ENCODE results near the gene DNAH3. TPM values are rescaled to one million over a fixed set of nuclear protein-coding genes. Genes with fewer than 3 reads are reported as not detected.

Gene DNAH3
- total and polyA plus RNA-seq, 2 experiments from 2014 or later, result 0.70 to 1.3 TPM

GRCh38 chr16:21190599-21190998 lies 40.0 kb upstream of the DNAH3 start (continued):
- TF ChIP-seq EZH2phosphoT487 (IDR thresholded peaks at IDR 0.05; ENCODE audit: unreplicated experiment) (no peak), NANOG (IDR thresholded peaks at IDR 0.05; ENCODE audit: borderline replicate concordance) (no peak), CREB1 (CRISPR knock-in tag; IDR thresholded peaks at IDR 0.05; ENCODE audit: low read depth) (no peak), ZNF114 (CRISPR knock-in tag; IDR thresholded peaks at IDR 0.05) (no peak)

GRCh38 chr16:21190013-21190412 lies 39.4 kb upstream of the DNAH3 start:
- TF ChIP-seq STAT1 (IDR thresholded peaks at IDR 0.05; ENCODE audit: unreplicated experiment) (no peak), ZNF462 (CRISPR knock-in tag; IDR thresholded peaks at IDR 0.05) (no peak), EZH2 (IDR thresholded peaks at IDR 0.05; ENCODE audit: low read depth, unreplicated experiment) (no peak), REST (IDR thresholded peaks at IDR 0.05; ENCODE audit: unreplicated experiment) (no peak), ZNF331 (CRISPR knock-in tag; IDR thresholded peaks at IDR 0.05; ENCODE audit: low read depth) (no peak), ZNF114 (CRISPR knock-in tag; IDR thresholded peaks at IDR 0.05) (no peak), ETS1 (IDR thresholded peaks at IDR 0.05) (no peak), POLR2AphosphoS5 (IDR thresholded peaks at IDR 0.05; ENCODE audit: low read depth) (no peak), JUNB (IDR thresholded peaks at IDR 0.05; ENCODE audit: unreplicated experiment) (no peak), EZH2phosphoT487 (IDR thresholded peaks at IDR 0.05; ENCODE audit: unreplicated experiment) (no peak), CREB1 (CRISPR knock-in tag; IDR thresholded peaks at IDR 0.05; ENCODE audit: low read depth) (no peak), NANOG (IDR thresholded peaks at IDR 0.05; ENCODE audit: borderline replicate concordance) (no peak), CTCF (conservative IDR thresholded peaks at IDR 0.05; ENCODE audit: low read depth in 2 of 2) (no peak)
- no peaks in the 10 kb centered on the region for H3K9me3 Mint-ChIP-seq
- no peaks in the 10 kb centered on the region for H3K36me3 ChIP-seq (ENCODE audit: insufficient read depth)
- no peak overlapping the region for H3K4me3 ChIP-seq
- no peaks in the 10 kb centered on the region for H3K27me3 ChIP-seq (ENCODE audit: insufficient read depth)
- no peaks in the 10 kb centered on the region for H4K20me1 ChIP-seq (replicated peaks; ENCODE audit: insufficient read depth)
- H3K27ac Mint-ChIP-seq, result no peak overlapping the region
- H3K4me2 ChIP-seq, result no peak overlapping the region
- no peaks in the 10 kb centered on the region for H3K4me1 Mint-ChIP-seq
- no peaks in the 10 kb centered on the region for H3K79me2 ChIP-seq (replicated peaks; ENCODE audit: insufficient read depth)
- ATAC-seq, result no peak
- no peaks in the 10 kb centered on the region for H3F3A ChIP-seq (replicated peaks; ENCODE audit: low read depth)
- no peaks in the 10 kb centered on the region for H3K36me3 Mint-ChIP-seq (ENCODE audit: low read depth)
- H3K4me3 Mint-ChIP-seq, result no peak overlapping the region
- H3K27ac ChIP-seq (ENCODE audit: low read depth), result no peak overlapping the region
- no peak for DNase-seq (ENCODE audit: low spot score)
- no peaks in the 10 kb centered on the region for H3K9me2 ChIP-seq (ENCODE audit: insufficient read depth)
- peaks cover 2% of the 10 kb centered on the region for H3K27me3 Mint-ChIP-seq (ENCODE audit: insufficient read depth, low read depth, poor library complexity)
- H2AFZ ChIP-seq, result no peak overlapping the region
- no peaks in the 10 kb centered on the region for H3K4me1 ChIP-seq (ENCODE audit: insufficient read depth)

Measured in GM23338 (cell line).